SK-N-SH (cell line): ENCODE data around the gene COL23A1.

Experiments used
- CHD2 ChIP-seq: fragments of 150-350 bp; IDR thresholded peaks from 2 replicates; pipeline ENCODE4 v1.6.1; 2018; ENCODE audit warnings: low read length; ENCODE audit not compliant: partially characterized antibody
- JUND ChIP-seq: IDR thresholded peaks from 2 replicates; pipeline ENCODE4 v1.4.0; 2012
- MEF2A ChIP-seq: IDR thresholded peaks from 2 replicates; pipeline ENCODE4 v1.4.0; 2012; ENCODE audit warnings: low read depth, borderline replicate concordance
- NFIC ChIP-seq: IDR thresholded peaks from 2 replicates; pipeline ENCODE4 v1.4.0; 2012; ENCODE audit warnings: borderline replicate concordance
- POLR2AphosphoS5 ChIP-seq: IDR thresholded peaks from 2 replicates; pipeline ENCODE4 v1.6.1; 2012; ENCODE audit warnings: low read depth, low read length
- RFX5 ChIP-seq: IDR thresholded peaks from 2 replicates; pipeline ENCODE4 v1.6.1; 2012; ENCODE audit warnings: mild to moderate bottlenecking, improper control_type of control experiment, low read length
- TAF1 ChIP-seq: IDR thresholded peaks from 2 replicates; pipeline ENCODE4 v1.6.1; 2012; ENCODE audit warnings: low read depth, mild to moderate bottlenecking, low read length, moderate library complexity, borderline replicate concordance
- TF ChIP-seq, protein P1 (sequence below): fragments of 200-600 bp; sonication (generic); IDR thresholded peaks from 2 replicates; pipeline ENCODE4 v1.6.1; 2017; ENCODE audit warnings: antibody characterized with exemption, mild to moderate bottlenecking, moderate library complexity

DNA sequence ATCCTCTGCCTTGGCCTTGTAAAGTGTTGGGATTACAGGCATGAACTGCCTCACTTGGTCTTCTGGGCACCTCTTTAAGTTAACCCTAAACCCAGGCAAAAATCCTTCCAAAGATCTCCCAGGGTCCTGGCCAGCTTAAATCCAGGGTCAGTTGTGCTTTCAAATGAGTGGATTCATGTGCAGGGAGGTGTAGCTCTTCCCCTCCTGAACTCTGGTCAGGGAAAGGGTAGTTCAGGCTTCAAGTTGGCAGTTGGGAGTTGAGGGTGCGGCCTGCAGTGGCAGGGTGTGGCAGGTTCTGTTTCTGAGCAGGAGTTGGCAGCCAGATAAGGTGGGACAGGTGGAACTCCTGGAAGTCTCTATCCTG is 382.3 kb downstream of the COL23A1 start:
- TF ChIP-seq, protein P1, sequence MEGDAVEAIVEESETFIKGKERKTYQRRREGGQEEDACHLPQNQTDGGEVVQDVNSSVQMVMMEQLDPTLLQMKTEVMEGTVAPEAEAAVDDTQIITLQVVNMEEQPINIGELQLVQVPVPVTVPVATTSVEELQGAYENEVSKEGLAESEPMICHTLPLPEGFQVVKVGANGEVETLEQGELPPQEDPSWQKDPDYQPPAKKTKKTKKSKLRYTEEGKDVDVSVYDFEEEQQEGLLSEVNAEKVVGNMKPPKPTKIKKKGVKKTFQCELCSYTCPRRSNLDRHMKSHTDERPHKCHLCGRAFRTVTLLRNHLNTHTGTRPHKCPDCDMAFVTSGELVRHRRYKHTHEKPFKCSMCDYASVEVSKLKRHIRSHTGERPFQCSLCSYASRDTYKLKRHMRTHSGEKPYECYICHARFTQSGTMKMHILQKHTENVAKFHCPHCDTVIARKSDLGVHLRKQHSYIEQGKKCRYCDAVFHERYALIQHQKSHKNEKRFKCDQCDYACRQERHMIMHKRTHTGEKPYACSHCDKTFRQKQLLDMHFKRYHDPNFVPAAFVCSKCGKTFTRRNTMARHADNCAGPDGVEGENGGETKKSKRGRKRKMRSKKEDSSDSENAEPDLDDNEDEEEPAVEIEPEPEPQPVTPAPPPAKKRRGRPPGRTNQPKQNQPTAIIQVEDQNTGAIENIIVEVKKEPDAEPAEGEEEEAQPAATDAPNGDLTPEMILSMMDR: no peak
- no peak for TF ChIP-seq POLR2AphosphoS5
- TF ChIP-seq MEF2A: no peak
- no peak for TF ChIP-seq JUND
- TF ChIP-seq TAF1: no peak
- TF ChIP-seq RFX5: no peak
- no peak for TF ChIP-seq CHD2
- no peak for TF ChIP-seq NFIC
